ENCODE data around the gene TRIM41. TPM values are rescaled to one million over a fixed set of nuclear protein-coding genes. Genes with fewer than 3 reads are reported as not detected.

Gene TRIM41
- total RNA-seq, 4 donors from 2014 or later: 17.9 to 23.9 (median 18.7) TPM

DNA sequence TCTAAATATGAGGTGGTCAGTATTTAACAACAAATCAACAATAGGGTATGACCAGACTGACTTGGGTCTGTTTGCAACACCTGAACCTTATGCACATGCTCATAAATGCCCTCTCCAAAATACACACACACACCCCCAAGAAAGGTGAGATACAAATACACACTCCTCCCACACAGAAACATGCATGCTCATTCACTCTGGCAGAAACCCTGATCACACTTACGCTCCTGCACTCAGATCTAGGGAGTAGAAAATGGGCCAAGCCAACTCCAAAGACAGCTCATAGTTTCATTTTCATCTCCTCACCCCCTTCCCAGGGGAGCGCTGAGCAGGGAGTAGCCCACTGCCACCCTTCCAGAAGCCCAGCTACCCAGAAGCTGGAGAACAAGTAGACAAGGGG, 29.4 kb upstream of the TRIM41 start:
- H3K27me3 ChIP-seq: no peaks in the 10 kb centered on the region
- H3K36me3 ChIP-seq: no peaks in the 10 kb centered on the region
- H3K9me3 ChIP-seq: no peaks in the 10 kb centered on the region
- intact Hi-C loops (cut with DNase I; ENCODE audit: low total_unique reads) (no loop called here), in situ Hi-C loops (cut with MboI; ENCODE audit: low pct_ligation_motif_present in 1 of 4, low pct_unique_long_range_greater_than_20kb in 1 of 4, low sequenced_read_pairs in 3 of 4) (no loop called here)
- no peak for TF ChIP-seq POLR2A (IDR thresholded peaks at IDR 0.05)
- TF ChIP-seq, protein P1, sequence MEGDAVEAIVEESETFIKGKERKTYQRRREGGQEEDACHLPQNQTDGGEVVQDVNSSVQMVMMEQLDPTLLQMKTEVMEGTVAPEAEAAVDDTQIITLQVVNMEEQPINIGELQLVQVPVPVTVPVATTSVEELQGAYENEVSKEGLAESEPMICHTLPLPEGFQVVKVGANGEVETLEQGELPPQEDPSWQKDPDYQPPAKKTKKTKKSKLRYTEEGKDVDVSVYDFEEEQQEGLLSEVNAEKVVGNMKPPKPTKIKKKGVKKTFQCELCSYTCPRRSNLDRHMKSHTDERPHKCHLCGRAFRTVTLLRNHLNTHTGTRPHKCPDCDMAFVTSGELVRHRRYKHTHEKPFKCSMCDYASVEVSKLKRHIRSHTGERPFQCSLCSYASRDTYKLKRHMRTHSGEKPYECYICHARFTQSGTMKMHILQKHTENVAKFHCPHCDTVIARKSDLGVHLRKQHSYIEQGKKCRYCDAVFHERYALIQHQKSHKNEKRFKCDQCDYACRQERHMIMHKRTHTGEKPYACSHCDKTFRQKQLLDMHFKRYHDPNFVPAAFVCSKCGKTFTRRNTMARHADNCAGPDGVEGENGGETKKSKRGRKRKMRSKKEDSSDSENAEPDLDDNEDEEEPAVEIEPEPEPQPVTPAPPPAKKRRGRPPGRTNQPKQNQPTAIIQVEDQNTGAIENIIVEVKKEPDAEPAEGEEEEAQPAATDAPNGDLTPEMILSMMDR (IDR thresholded peaks at IDR 0.05): no peak
- no peak for TF ChIP-seq EP300 (IDR thresholded peaks at IDR 0.05; ENCODE audit: low read depth)
- no peak for TF ChIP-seq POLR2AphosphoS5 (IDR thresholded peaks at IDR 0.05)
- no peak overlapping the region for H3K27ac ChIP-seq
- H3K4me3 ChIP-seq: no peak overlapping the region
- no peak for DNase-seq
- peaks cover 7 to 14% (median 9%) of the 10 kb centered on the region in 4 donors for H3K4me1 ChIP-seq
- whole genome bisulfite sequencing, 2 donors (ENCODE audit: low coverage in 1 of 2): 84 to 100% methylated on average over 1 to 2 of the region's 2 CpGs

DNA sequence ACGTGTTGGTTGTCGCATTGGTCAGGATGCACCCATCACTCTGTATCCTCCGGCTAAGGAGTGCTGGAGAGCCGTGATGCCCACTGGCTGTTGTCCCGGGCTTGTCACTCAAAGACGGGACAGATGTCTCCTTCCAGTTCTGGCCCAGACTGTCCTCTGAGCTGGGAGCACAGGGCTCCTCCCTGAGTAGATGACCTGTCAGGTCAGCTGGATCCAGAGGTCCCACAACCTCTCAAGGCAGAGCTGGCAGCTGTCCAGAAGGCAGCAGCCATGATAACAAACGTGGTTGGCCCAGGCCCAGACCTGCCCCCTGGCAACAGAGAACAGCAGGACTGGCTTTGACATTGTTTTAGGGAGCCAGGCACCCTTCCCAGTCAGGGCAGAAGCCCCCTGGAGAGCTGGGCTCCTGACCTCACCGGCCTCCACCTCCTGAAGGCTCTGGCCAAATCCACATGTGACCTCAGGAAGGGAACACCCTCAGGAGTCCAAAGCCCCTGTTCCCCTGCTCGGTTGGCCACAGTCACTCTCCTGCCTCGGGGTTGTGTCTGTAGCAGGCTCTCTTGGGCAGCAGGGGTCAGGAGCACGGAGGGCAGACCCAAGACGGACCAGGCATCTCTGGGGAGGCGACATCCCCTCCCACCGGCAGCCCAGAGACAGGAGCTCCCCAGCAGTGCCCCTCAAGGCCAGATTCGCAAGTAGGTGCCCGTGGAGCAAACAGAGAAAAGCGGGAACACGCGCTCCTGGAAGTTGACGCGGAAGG, 28.4 kb upstream of the TRIM41 start:
- 72% methylated on average over 14 of the region's 21 CpGs; no CpG with 5 or more reads in 1 of the 2 donors for WGBS, 2 donors (ENCODE audit: low coverage in 1 of 2)
- in situ Hi-C loops (cut with MboI; ENCODE audit: low pct_ligation_motif_present in 1 of 4, low pct_unique_long_range_greater_than_20kb in 1 of 4, low sequenced_read_pairs in 3 of 4) (no loop called here), intact Hi-C loops (cut with DNase I; ENCODE audit: low total_unique reads) (no loop called here)
- Histone ChIP-seq H3K36me3 (no peaks in the 10 kb centered on the region), H3K9me3 (no peaks in the 10 kb centered on the region), H3K27ac (no peak overlapping the region), H3K4me3 (no peak overlapping the region), H3K4me1 (peaks cover 7 to 14% (median 9%) of the 10 kb centered on the region in 4 donors), H3K27me3 (no peaks in the 10 kb centered on the region)
- TF ChIP-seq EP300 (IDR thresholded peaks at IDR 0.05; ENCODE audit: low read depth) (no peak), POLR2A (IDR thresholded peaks at IDR 0.05) (no peak), POLR2AphosphoS5 (IDR thresholded peaks at IDR 0.05) (no peak)
- TF ChIP-seq, protein P1 (IDR thresholded peaks at IDR 0.05): no peak
- DNase-seq: no peak

DNA sequence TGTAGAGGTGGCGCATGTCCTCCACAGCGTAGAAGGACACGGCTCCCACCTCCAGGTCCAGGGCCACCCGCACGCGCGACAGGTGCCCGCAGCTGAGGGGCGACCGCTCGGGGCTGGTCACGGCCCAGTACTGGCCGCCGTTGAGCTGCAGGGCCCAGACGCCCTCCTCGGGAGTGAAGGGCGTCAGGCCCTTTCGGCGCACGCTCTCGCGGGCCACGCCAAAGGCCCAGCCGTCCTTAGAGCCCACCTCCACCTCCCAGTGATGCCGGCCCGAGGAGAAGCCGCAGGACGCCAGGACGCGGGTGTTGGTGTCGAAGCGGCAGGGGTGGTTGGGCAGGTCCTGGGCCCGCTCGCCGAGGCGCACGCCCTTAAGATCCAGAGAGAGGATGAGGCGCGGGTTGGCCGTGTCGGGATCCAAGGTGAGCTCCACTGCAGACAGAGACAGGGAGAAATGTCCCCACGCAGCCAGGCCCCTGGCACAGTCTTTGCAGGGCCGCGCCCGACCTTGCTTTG, 27.8 kb upstream of the TRIM41 start:
- Histone ChIP-seq H3K9me3 (no peaks in the 10 kb centered on the region), H3K27me3 (no peaks in the 10 kb centered on the region), H3K4me1 (peaks cover 4 to 8% (median 6%) of the 10 kb centered on the region in 4 donors), H3K36me3 (no peaks in the 10 kb centered on the region), H3K4me3 (no peak overlapping the region), H3K27ac (no peak overlapping the region)
- intact Hi-C loops (cut with DNase I; ENCODE audit: low total_unique reads) (no loop called here), in situ Hi-C loops (cut with MboI; ENCODE audit: low pct_ligation_motif_present in 1 of 4, low pct_unique_long_range_greater_than_20kb in 1 of 4, low sequenced_read_pairs in 3 of 4) (no loop called here)
- WGBS, 2 donors (ENCODE audit: low coverage in 1 of 2): 82% methylated on average over 45 of the region's 45 CpGs; no CpG with 5 or more reads in 1 of the 2 donors
- DNase-seq: no peak
- TF ChIP-seq POLR2AphosphoS5 (IDR thresholded peaks at IDR 0.05) (no peak), POLR2A (IDR thresholded peaks at IDR 0.05) (no peak), EP300 (IDR thresholded peaks at IDR 0.05; ENCODE audit: low read depth) (no peak)
- TF ChIP-seq, protein P1 (IDR thresholded peaks at IDR 0.05): no peak

DNA sequence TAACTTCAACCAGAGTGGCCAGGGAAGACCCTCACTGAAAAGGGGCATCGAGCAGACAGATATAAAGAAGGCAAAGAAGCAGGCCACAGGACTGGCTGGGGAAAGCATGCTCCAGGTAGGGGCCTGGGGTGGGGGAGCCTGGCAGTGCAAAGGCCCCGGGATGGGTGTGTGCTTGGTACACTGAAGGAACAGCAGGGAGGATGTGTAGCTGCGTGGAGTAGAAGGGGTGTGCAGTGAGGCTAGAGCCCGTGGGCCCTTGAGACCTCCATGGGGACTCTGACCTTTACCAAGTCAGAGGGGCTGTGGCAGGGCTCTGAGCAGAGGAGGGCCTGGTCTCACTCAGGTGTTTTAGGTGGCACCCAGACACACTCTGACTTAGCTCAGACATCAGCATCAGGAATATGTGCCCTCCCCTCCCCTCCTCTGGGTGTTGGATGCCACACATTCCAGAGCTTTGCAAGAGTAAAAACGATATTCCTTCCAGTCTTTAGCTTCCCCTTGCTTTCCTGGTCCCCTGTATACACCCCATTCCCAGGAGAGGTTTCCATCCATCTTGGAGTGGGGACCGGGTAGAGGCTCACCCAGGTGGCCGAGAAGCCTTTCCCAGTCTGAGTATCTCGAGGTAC, 25.6 kb upstream of the TRIM41 start:
- Histone ChIP-seq H3K4me1 (peaks cover 0 to 9% (median 4%) of the 10 kb centered on the region in 4 donors), H3K9me3 (no peaks in the 10 kb centered on the region), H3K27ac (no peak overlapping the region), H3K4me3 (no peak overlapping the region), H3K36me3 (no peaks in the 10 kb centered on the region), H3K27me3 (no peaks in the 10 kb centered on the region)
- WGBS, 2 donors (ENCODE audit: low coverage in 1 of 2): 71 to 84% methylated on average over 4 to 8 of the region's 8 CpGs
- intact Hi-C loops (cut with DNase I; ENCODE audit: low total_unique reads) (no loop called here), in situ Hi-C loops (cut with MboI; ENCODE audit: low pct_ligation_motif_present in 1 of 4, low pct_unique_long_range_greater_than_20kb in 1 of 4, low sequenced_read_pairs in 3 of 4) (no loop called here)
- no peak for TF ChIP-seq POLR2A (IDR thresholded peaks at IDR 0.05)
- no peak for TF ChIP-seq EP300 (IDR thresholded peaks at IDR 0.05; ENCODE audit: low read depth)
- TF ChIP-seq, protein P1 (IDR thresholded peaks at IDR 0.05): no peak
- no peak for TF ChIP-seq POLR2AphosphoS5 (IDR thresholded peaks at IDR 0.05)
- no peak for DNase-seq

Measured in transverse colon (tissue), 4 donors.